ENCODE results near the gene MBTPS1.

DNA sequence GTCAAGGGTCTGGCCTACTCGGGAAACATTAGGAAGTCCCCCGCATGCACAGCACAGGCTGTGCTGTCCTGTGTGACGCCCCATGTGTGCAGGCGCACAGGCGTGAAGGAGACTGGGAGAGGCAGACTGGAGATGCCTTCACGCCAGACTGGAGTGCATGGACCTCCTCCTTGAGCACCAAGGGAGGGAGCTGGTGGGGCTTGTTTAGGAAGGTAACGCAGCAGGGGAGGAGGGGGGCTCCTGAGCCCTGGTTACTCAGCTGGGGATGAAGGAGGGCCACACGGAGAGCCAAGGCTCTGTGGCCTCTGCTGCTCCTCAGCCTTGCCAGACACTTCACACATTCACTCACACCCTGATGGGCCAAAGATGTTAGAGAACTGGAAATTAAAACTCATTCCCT lies 20.5 kb upstream of the MBTPS1 start:
- TF ChIP-seq CTCF (IDR thresholded peaks at IDR 0.05): no peak
- TF ChIP-seq POLR2A (IDR thresholded peaks at IDR 0.05): no peak
- no peak for TF ChIP-seq EP300 (IDR thresholded peaks at IDR 0.05)

Measured in ovary (tissue), 3 donors.